ENCODE results near the gene RELN.
"Not testable (repeated sequence)": the region's sequence is repeated elsewhere in the genome, so short reads cannot be mapped to it uniquely, and the experiment has no call there.

Gene RELN

GRCh38 chr7:103922407-103922806 lies 67.1 kb downstream of the RELN start:
- no peak overlapping the region for H2AFZ ChIP-seq (ENCODE audit: low read depth, low read length)
- no peak overlapping the region for H3K4me3 ChIP-seq (ENCODE audit: low read length)
- H3K36me3 ChIP-seq (ENCODE audit: insufficient read depth, low read length) = no peaks in the 10 kb centered on the region
- no peaks in the 10 kb centered on the region for H3K9me3 ChIP-seq (ENCODE audit: low read length)
- no peaks in the 10 kb centered on the region for H3K4me1 ChIP-seq (ENCODE audit: insufficient read depth, low read length)
- peaks cover 3% of the 10 kb centered on the region for H3K27me3 ChIP-seq (ENCODE audit: insufficient read depth, low read length)

GRCh38 chr7:103921692-103922091 lies 67.8 kb downstream of the RELN start:
- Histone ChIP-seq H3K4me1 (ENCODE audit: insufficient read depth, low read length) (no peaks in the 10 kb centered on the region), H3K9me3 (ENCODE audit: low read length) (no peaks in the 10 kb centered on the region), H2AFZ (ENCODE audit: low read depth, low read length) (no peak overlapping the region), H3K36me3 (ENCODE audit: insufficient read depth, low read length) (no peaks in the 10 kb centered on the region), H3K27me3 (ENCODE audit: insufficient read depth, low read length) (peaks cover 3% of the 10 kb centered on the region), H3K4me3 (ENCODE audit: low read length) (no peak overlapping the region)

- H3K9me3 ChIP-seq (ENCODE audit: low read length) = no peaks in the 10 kb centered on the region
- H2AFZ ChIP-seq (ENCODE audit: low read depth, low read length) = no peak overlapping the region
- H3K4me1 ChIP-seq (ENCODE audit: insufficient read depth, low read length) = no peaks in the 10 kb centered on the region
- H3K4me3 ChIP-seq (ENCODE audit: low read length) = no peak overlapping the region
- H3K27me3 ChIP-seq (ENCODE audit: insufficient read depth, low read length) = peaks cover 3% of the 10 kb centered on the region
- H3K36me3 ChIP-seq (ENCODE audit: insufficient read depth, low read length) = no peaks in the 10 kb centered on the region
These were observed 70.1 kb downstream of the RELN start for GRCh38 chr7:103919272-103919868.

GRCh38 chr7:103918631-103919271 lies 70.7 kb downstream of the RELN start:
- H2AFZ ChIP-seq (ENCODE audit: low read depth, low read length) = no peak overlapping the region
- H3K4me1 ChIP-seq (ENCODE audit: insufficient read depth, low read length) = no peaks in the 10 kb centered on the region
- no peak overlapping the region for H3K4me3 ChIP-seq (ENCODE audit: low read length)
- peaks cover 3% of the 10 kb centered on the region for H3K27me3 ChIP-seq (ENCODE audit: insufficient read depth, low read length)
- no peaks in the 10 kb centered on the region for H3K36me3 ChIP-seq (ENCODE audit: insufficient read depth, low read length)
- H3K9me3 ChIP-seq (ENCODE audit: low read length) = no peaks in the 10 kb centered on the region

GRCh38 chr7:103915680-103916357 lies 73.6 kb downstream of the RELN start:
- Histone ChIP-seq H3K36me3 (ENCODE audit: insufficient read depth, low read length) (no peaks in the 10 kb centered on the region), H2AFZ (ENCODE audit: low read depth, low read length) (no peak overlapping the region), H3K9me3 (ENCODE audit: low read length) (no peaks in the 10 kb centered on the region), H3K4me3 (ENCODE audit: low read length) (no peak overlapping the region), H3K27me3 (ENCODE audit: insufficient read depth, low read length) (peaks cover 3% of the 10 kb centered on the region), H3K4me1 (ENCODE audit: insufficient read depth, low read length) (no peaks in the 10 kb centered on the region)

GRCh38 chr7:103914147-103914899 lies 75.1 kb downstream of the RELN start:
- H3K9me3 ChIP-seq (ENCODE audit: low read length) = no peaks in the 10 kb centered on the region
- no peak overlapping the region for H3K4me3 ChIP-seq (ENCODE audit: low read length)
- H3K27me3 ChIP-seq (ENCODE audit: insufficient read depth, low read length) = peaks cover 3% of the 10 kb centered on the region
- no peaks in the 10 kb centered on the region for H3K4me1 ChIP-seq (ENCODE audit: insufficient read depth, low read length)
- no peaks in the 10 kb centered on the region for H3K36me3 ChIP-seq (ENCODE audit: insufficient read depth, low read length)
- H2AFZ ChIP-seq (ENCODE audit: low read depth, low read length) = no peak overlapping the region

GRCh38 chr7:103912891-103913605 lies 76.4 kb downstream of the RELN start:
- Histone ChIP-seq H3K9me3 (ENCODE audit: low read length) (no peaks in the 10 kb centered on the region), H2AFZ (ENCODE audit: low read depth, low read length) (no peak overlapping the region), H3K4me1 (ENCODE audit: insufficient read depth, low read length) (no peaks in the 10 kb centered on the region), H3K4me3 (ENCODE audit: low read length) (no peak overlapping the region), H3K36me3 (ENCODE audit: insufficient read depth, low read length) (no peaks in the 10 kb centered on the region), H3K27me3 (ENCODE audit: insufficient read depth, low read length) (peaks cover 3% of the 10 kb centered on the region)

- not testable (repeated sequence) for H3K4me3 ChIP-seq (ENCODE audit: low read length); H3K9me3 ChIP-seq (ENCODE audit: low read length); H3K4me1 ChIP-seq (ENCODE audit: insufficient read depth, low read length)
These were observed 78.4 kb downstream of the RELN start for GRCh38 chr7:103911015-103911414.

GRCh38 chr7:103905997-103906396 lies 83.5 kb downstream of the RELN start:
- H2AFZ ChIP-seq (ENCODE audit: low read depth, low read length) = no peak overlapping the region
- no peak overlapping the region for H3K4me3 ChIP-seq (ENCODE audit: low read length)
- no peaks in the 10 kb centered on the region for H3K36me3 ChIP-seq (ENCODE audit: insufficient read depth, low read length)
- no peaks in the 10 kb centered on the region for H3K27me3 ChIP-seq (ENCODE audit: insufficient read depth, low read length)
- H3K4me1 ChIP-seq (ENCODE audit: insufficient read depth, low read length) = no peaks in the 10 kb centered on the region
- H3K9me3 ChIP-seq (ENCODE audit: low read length) = no peaks in the 10 kb centered on the region

More at GRCh38 chr7:103911015-103911414, 78.4 kb downstream of the RELN start:
- not testable (repeated sequence) for H2AFZ ChIP-seq (ENCODE audit: low read depth, low read length); H3K27me3 ChIP-seq (ENCODE audit: insufficient read depth, low read length); H3K36me3 ChIP-seq (ENCODE audit: insufficient read depth, low read length)

GRCh38 chr7:103902917-103903316 lies 86.5 kb downstream of the RELN start:
- Histone ChIP-seq H3K4me1 (ENCODE audit: insufficient read depth, low read length) (no peaks in the 10 kb centered on the region), H3K36me3 (ENCODE audit: insufficient read depth, low read length) (no peaks in the 10 kb centered on the region), H2AFZ (ENCODE audit: low read depth, low read length) (no peak overlapping the region), H3K27me3 (ENCODE audit: insufficient read depth, low read length) (no peaks in the 10 kb centered on the region), H3K4me3 (ENCODE audit: low read length) (no peak overlapping the region), H3K9me3 (ENCODE audit: low read length) (no peaks in the 10 kb centered on the region)

- not testable (repeated sequence) for H3K9me3 ChIP-seq (ENCODE audit: low read length); H2AFZ ChIP-seq (ENCODE audit: low read depth, low read length); H3K36me3 ChIP-seq (ENCODE audit: insufficient read depth, low read length); H3K4me1 ChIP-seq (ENCODE audit: insufficient read depth, low read length); H3K4me3 ChIP-seq (ENCODE audit: low read length); H3K27me3 ChIP-seq (ENCODE audit: insufficient read depth, low read length)
These were observed 92.6 kb downstream of the RELN start for GRCh38 chr7:103896826-103897225.

GRCh38 chr7:103894656-103895596 lies 94.5 kb downstream of the RELN start:
- H2AFZ ChIP-seq (ENCODE audit: low read depth, low read length) = no peak overlapping the region
- H3K36me3 ChIP-seq (ENCODE audit: insufficient read depth, low read length) = no peaks in the 10 kb centered on the region
- no peaks in the 10 kb centered on the region for H3K4me1 ChIP-seq (ENCODE audit: insufficient read depth, low read length)
- H3K27me3 ChIP-seq (ENCODE audit: insufficient read depth, low read length) = no peaks in the 10 kb centered on the region
- no peak overlapping the region for H3K4me3 ChIP-seq (ENCODE audit: low read length)
- no peaks in the 10 kb centered on the region for H3K9me3 ChIP-seq (ENCODE audit: low read length)

Data from neuron (in vitro differentiated cells).